Measurements from ENCODE around the gene RNLS.

GRCh38 chr10:88608052-88608732 is 25.1 kb upstream of the RNLS start:
- no peak for TF ChIP-seq CTCF (IDR thresholded peaks at IDR 0.05)
- TF ChIP-seq POLR2A (IDR thresholded peaks at IDR 0.05) = no peak
